Spleen (tissue), 11 donors: ENCODE data around the gene ZEB2. TPM values are rescaled to one million over a fixed set of nuclear protein-coding genes. Genes with fewer than 3 reads are reported as not detected.

Experiments used
- DNase-seq: peaks from one replicate; pipeline ENCODE4 v3.0.0-alpha.2; 2020
- H3K27ac ChIP-seq, 8 donors: fragments of 200-600 bp; sonication (generic) in 7 of 8; 1 replicate in 4 of 8; 2 replicates in 4 of 8; pipeline versions ENCODE4 v1.5.0 to v1.8.0; 2016 to 2021; ENCODE audit warnings: inconsistent platforms in 4 of 8, mild to moderate bottlenecking in 4 of 8, moderate library complexity in 1 of 8
- H3K27me3 ChIP-seq, 7 donors: fragments of 200-600 bp; sonication (generic) in 6 of 7; replicated peaks in 1 of 7; 1 replicate in 4 of 7; 2 replicates in 3 of 7; pipeline versions ENCODE4 v1.5.0 to v1.8.0; 2016 to 2021; ENCODE audit warnings: inconsistent platforms in 3 of 7, mild to moderate bottlenecking in 1 of 7
- H3K36me3 ChIP-seq, 6 donors: fragments of 200-600 bp; sonication (generic) in 5 of 6; 1 replicate in 4 of 6; 2 replicates in 2 of 6; pipeline versions ENCODE4 v1.5.0 to v1.8.0; 2016 to 2021; ENCODE audit warnings: inconsistent platforms in 2 of 6
- H3K4me1 ChIP-seq, 6 donors: fragments of 200-600 bp; sonication (generic) in 5 of 6; 1 replicate in 3 of 6; 2 replicates in 3 of 6; pipeline versions ENCODE4 v1.5.0 to v1.8.0; 2016 to 2021; ENCODE audit warnings: inconsistent platforms in 3 of 6
- H3K4me3 ChIP-seq, 8 donors: fragments of 200-600 bp; sonication (generic) in 7 of 8; 1 replicate in 4 of 8; 2 replicates in 4 of 8; pipeline versions ENCODE4 v1.5.0 to v1.8.0; 2016 to 2021; ENCODE audit warnings: inconsistent platforms in 4 of 8, mild to moderate bottlenecking in 4 of 8, moderate library complexity in 2 of 8
- H3K9me3 ChIP-seq, 8 donors: fragments of 200-600 bp; sonication (generic) in 7 of 8; 1 replicate in 4 of 8; 2 replicates in 4 of 8; pipeline versions ENCODE4 v1.5.0 to v1.8.0; 2016 to 2021; ENCODE audit warnings: inconsistent platforms in 4 of 8
- CTCF ChIP-seq, 11 experiments: fragments of 200-600 bp in 7 of 11; fragments of 450-650 bp in 4 of 11; sonication (generic) in 4 of 11; IDR thresholded peaks in 8 of 11; conservative IDR thresholded peaks in 3 of 11; 1 replicate in 7 of 11; 2 replicates in 4 of 11; pipeline versions ENCODE4 v1.4.0 to v1.8.0; 2016 to 2021; ENCODE audit warnings: antibody characterized with exemption in 11 of 11, inconsistent platforms in 4 of 11, mild to moderate bottlenecking in 1 of 11
- POLR2A ChIP-seq, 3 donors: fragments of 450-650 bp; IDR thresholded peaks; one replicate each; pipeline ENCODE4 v1.5.1; 2017; ENCODE audit warnings: antibody characterized with exemption in 3 of 3, mild to moderate bottlenecking in 1 of 3
- POLR2AphosphoS5 ChIP-seq, 3 donors: sonication (generic); formaldehyde crosslinking; IDR thresholded peaks; one replicate each; pipeline ENCODE4 v1.5.1; 2017; ENCODE audit warnings: antibody characterized with exemption in 3 of 3
- WGBS, 5 donors: extraction: QIAGEN DNeasy Blood & Tissue Kit in 3 of 5; methylation state at CpG; one replicate each; pipeline versions ENCODE4 v1.1.5 to v1.1.7; 2013 to 2018; 5-methylcytosine and 5-hydroxymethylcytosine counted together
- intact Hi-C: fragments of 100-400 bp; cut with DNase I; formaldehyde crosslinking; loops from one replicate; pipeline ENCODE4 v1.15.0; 2023; ENCODE audit warnings: low total_unique reads
- polyA plus RNA-seq, 3 donors: library from polyadenylated mRNA; stranded (reverse); fragments of 200-250 nt; gene quantifications; one replicate each; pipeline ENCODE4 v1.2.1, GENCODE V29; 2013
- total RNA-seq, 7 donors: library from RNA; depleted of rRNA in 3 of 7; stranded (reverse); fragments of >200 nt in 3 of 7; fragmentation: NEBNext Ultra II Directional in 4 of 7; extraction: Animal tissue kit (Norgen Biotek cat#: 25700) in 4 of 7; gene quantifications; one replicate each; pipeline versions ENCODE4 v1.1.0 to v1.2.1, GENCODE V29; 2016 to 2021
- donor health status: healthy with polysubstance abuse.
- donor health status: DM: no; HTN: no; CAD: no; lungs with moderate emphysema.
- donor health status: DM: no; HTN: no; CAD: no.
- donor health status: Bipolar disorder and iron deficiency.
- donor health status: healthy.
- donor health status: DM: no; HTN: no; CAD: no.
- donor health status: DM: yes; HTN: yes; CAD: no.

Gene ZEB2
- total and polyA plus RNA-seq, 10 donors, result 25.5 to 362 (median 240) TPM

- DNase-seq, result no peak
- no peaks in the 10 kb centered on the region for H3K9me3 ChIP-seq
- H3K27me3 ChIP-seq, result no peaks in the 10 kb centered on the region
- H3K27ac ChIP-seq, result peak overlapping the region; percentile 32 to 79 (median 70)
- TF ChIP-seq POLR2A (IDR thresholded peaks at IDR 0.05), result no peak
- no peak for TF ChIP-seq CTCF (IDR thresholded peaks at IDR 0.05 in 8 of 11, conservative IDR thresholded peaks at IDR 0.05 in 3 of 11)
- TF ChIP-seq POLR2AphosphoS5 (IDR thresholded peaks at IDR 0.05), result no peak
- peaks cover 14 to 100% (median 76%) of the 10 kb centered on the region in 6 donors for H3K4me1 ChIP-seq
- peak overlapping the region in 3 of 8 donors; percentile 7 to 53 (median 13) for H3K4me3 ChIP-seq
- H3K36me3 ChIP-seq, result peaks cover 0 to 20% (median 0%) of the 10 kb centered on the region in 6 donors
- WGBS, 5 donors, result 56 to 74% (median 71%) methylated on average over 10 of the region's 10 CpGs
- intact Hi-C loops, result no loop called here
Observed at GRCh38 chr2:144448389-144449027, 71.4 kb downstream of the ZEB2 start.

GRCh38 chr2:144447535-144447934 is 72.4 kb downstream of the ZEB2 start:
- intact Hi-C loops, result no loop called here
- H3K4me1 ChIP-seq, result peaks cover 16 to 100% (median 74%) of the 10 kb centered on the region in 6 donors
- H3K9me3 ChIP-seq, result no peaks in the 10 kb centered on the region
- H3K27me3 ChIP-seq, result no peaks in the 10 kb centered on the region
- H3K27ac ChIP-seq, result peak overlapping the region; percentile 3 to 79 (median 68)
- peak in 2 of 3 donors; percentile 14 to 48 for TF ChIP-seq POLR2AphosphoS5 (IDR thresholded peaks at IDR 0.05)
- no peak for TF ChIP-seq POLR2A (IDR thresholded peaks at IDR 0.05)
- no peak for TF ChIP-seq CTCF (IDR thresholded peaks at IDR 0.05 in 8 of 11, conservative IDR thresholded peaks at IDR 0.05 in 3 of 11)
- WGBS, 5 donors, result 71 to 83% (median 73%) methylated on average over 4 of the region's 4 CpGs
- DNase-seq, result no peak
- H3K4me3 ChIP-seq, result no peak overlapping the region
- peaks cover 0 to 20% (median 0%) of the 10 kb centered on the region in 6 donors for H3K36me3 ChIP-seq

GRCh38 chr2:144446136-144446535 is 73.8 kb downstream of the ZEB2 start:
- peaks cover 0 to 20% (median 0%) of the 10 kb centered on the region in 6 donors for H3K36me3 ChIP-seq
- no peaks in the 10 kb centered on the region for H3K27me3 ChIP-seq
- H3K4me3 ChIP-seq, result no peak overlapping the region
- peaks cover 15 to 100% (median 73%) of the 10 kb centered on the region in 6 donors for H3K4me1 ChIP-seq
- TF ChIP-seq POLR2AphosphoS5 (IDR thresholded peaks at IDR 0.05) (no peak), POLR2A (IDR thresholded peaks at IDR 0.05) (no peak), CTCF (IDR thresholded peaks at IDR 0.05 in 8 of 11, conservative IDR thresholded peaks at IDR 0.05 in 3 of 11) (no peak)
- H3K27ac ChIP-seq, result peak overlapping the region in 6 of 8 donors; percentile 11 to 76 (median 72)
- H3K9me3 ChIP-seq, result no peaks in the 10 kb centered on the region
- 49 to 68% (median 56%) methylated on average over 3 of the region's 3 CpGs for WGBS, 5 donors
- DNase-seq, result no peak
- intact Hi-C loops, result no loop called here

GRCh38 chr2:144445196-144445595 is 74.7 kb downstream of the ZEB2 start:
- no peak for TF ChIP-seq CTCF (IDR thresholded peaks at IDR 0.05 in 8 of 11, conservative IDR thresholded peaks at IDR 0.05 in 3 of 11)
- TF ChIP-seq POLR2AphosphoS5 (IDR thresholded peaks at IDR 0.05), result no peak
- no peak for TF ChIP-seq POLR2A (IDR thresholded peaks at IDR 0.05)
- intact Hi-C loops, result no loop called here
- no peaks in the 10 kb centered on the region for H3K9me3 ChIP-seq
- DNase-seq, result no peak
- peak overlapping the region in 6 of 8 donors; percentile 37 to 76 (median 72) for H3K27ac ChIP-seq
- H3K36me3 ChIP-seq, result peaks cover 0 to 20% (median 0%) of the 10 kb centered on the region in 6 donors
- peaks cover 21 to 100% (median 79%) of the 10 kb centered on the region in 6 donors for H3K4me1 ChIP-seq
- 88 to 96% (median 92%) methylated on average over 1 of the region's 1 CpG for WGBS, 5 donors
- H3K27me3 ChIP-seq, result no peaks in the 10 kb centered on the region
- no peak overlapping the region for H3K4me3 ChIP-seq
